GM18517 (cell line): Measurements from ENCODE around the gene TOLLIP.
"Not testable (repeated sequence)": the region's sequence is repeated elsewhere in the genome, so short reads cannot be mapped to it uniquely, and the experiment has no call there.

Source experiments
- ATAC-seq: cut with Tn5 transposase; IDR thresholded peaks from one replicate; pipeline ENCODE4 v1.9.1; 2021; ENCODE audit warnings: mild to moderate bottlenecking, moderate library complexity; ENCODE audit not compliant: unreplicated experiment

Gene TOLLIP

DNA sequence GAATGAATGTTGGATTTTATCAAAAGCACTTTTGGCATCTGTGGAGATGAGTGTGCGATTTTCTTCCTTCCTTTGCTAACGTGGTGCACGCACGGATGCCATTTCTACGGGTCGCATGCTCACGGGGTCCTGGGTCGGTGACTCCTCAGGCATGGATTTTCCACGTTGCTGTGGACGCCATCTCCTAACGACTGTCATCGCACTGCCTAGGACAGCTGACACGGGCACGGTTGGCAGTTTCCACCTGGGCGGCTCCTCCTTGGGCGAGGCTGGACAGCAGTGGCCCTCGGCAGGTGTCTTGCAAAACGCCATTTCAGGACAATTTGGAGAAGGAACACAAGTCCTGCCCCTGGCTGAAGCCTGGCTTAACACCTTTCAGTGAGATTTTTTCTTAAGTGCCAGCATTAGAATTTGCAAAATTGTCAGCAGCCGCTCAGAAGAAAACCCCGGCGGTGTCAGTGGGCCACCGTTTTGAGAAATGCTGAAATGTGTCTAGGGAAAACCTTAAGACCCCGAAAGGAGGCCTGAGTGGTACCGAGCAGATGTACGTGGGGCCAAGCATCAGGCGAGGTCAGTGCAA is 34.7 kb upstream of the TOLLIP start:
- no peak for ATAC-seq

DNA sequence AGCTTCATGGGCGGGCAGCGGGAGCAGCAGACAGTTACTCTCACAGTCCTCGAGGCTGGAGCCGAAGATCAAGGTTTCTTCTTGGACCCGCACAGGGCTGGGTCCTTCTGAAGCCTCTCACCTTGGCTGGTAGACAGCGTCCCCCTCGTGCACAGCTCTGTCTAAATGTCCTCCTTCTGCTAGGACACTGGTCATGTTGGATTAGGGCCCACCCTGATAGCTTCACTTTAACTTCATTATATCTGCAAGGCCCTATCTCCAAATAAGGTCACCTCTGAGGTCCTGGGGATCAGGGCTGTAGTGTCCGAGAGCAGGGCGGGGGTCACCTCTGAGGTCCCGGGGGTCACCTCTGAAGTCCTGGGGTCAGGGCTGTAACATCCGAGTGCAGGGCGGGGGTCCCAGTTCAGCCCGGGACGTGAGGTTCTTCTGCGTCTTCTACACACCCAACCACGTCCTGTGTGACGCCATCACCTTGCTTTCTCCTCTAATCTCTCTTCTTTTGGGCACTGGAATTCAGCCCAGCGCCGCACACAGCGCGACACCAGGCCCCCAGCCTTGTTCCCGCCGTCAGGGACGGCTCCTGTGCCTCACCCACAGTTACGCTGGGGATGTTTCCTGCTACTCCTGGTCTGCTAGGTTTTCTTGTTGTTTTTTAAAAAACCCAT is 34.1 kb upstream of the TOLLIP start:
- ATAC-seq = no peak

DNA sequence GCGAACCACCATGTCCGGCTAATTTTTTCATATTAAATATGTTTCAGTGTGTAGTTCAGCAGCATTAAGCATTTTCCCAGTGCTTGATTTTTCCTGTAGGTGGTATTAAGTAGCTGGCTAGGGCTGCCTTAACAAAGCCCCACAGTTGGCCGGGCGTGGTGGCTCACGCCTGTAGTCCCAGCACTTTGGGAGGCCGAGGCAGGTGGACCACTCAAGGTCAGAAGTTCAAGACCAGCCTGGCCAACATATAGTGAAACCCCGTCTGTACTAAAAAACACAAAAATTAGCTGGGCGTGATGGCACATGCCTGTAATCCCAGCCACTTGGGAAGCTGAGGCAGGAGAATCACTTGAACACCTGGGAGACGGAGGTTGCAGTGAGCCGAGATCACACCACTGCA is 33.5 kb upstream of the TOLLIP start:
- ATAC-seq = no peak

DNA sequence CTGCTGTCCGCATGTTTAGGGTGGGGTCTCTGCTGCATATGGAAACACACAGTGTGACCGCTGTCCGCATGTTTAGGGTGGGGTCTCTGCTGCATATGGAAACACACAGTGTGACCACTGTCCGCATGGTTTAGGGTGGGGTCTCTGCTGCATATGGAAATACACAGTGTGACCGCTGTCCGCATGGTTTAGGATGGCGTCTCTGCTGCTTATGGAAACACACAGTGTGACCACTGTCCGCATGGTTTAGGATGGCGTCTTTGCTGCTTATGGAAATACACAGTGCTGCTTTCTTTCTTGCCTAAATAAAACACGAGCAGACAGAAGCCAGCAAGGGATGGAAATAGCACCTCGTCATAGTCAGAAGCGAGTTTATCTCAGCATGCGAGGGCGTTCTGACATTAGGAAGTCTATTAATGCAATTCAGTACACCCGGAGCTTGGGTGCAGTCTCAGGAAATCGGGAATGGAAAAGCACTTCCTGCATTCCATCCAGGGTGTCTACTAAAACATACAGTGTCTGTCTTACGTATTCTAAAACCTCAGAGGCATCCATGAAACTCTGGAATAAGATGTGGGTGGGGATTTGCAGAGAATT is 32.6 kb upstream of the TOLLIP start:
- ATAC-seq = no peak

DNA sequence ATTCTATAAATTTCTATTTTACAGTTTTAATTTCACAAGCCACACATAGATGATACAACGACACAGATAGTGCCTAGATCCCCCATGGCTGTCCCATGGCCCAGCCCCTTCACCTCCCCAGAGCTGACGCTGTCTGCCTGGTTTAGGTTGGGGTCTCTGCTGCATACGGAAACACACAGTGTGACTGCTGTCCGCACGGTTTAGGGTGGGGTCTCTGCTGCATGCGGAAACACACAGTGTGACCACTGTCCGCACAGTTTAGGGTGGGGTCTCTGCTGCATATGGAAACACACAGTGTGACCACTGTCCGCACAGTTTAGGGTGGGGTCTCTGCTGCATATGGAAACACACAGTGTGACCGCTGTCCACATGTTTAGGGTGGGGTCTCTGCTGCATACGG is 31.8 kb upstream of the TOLLIP start:
- ATAC-seq = not testable (repeated sequence)

DNA sequence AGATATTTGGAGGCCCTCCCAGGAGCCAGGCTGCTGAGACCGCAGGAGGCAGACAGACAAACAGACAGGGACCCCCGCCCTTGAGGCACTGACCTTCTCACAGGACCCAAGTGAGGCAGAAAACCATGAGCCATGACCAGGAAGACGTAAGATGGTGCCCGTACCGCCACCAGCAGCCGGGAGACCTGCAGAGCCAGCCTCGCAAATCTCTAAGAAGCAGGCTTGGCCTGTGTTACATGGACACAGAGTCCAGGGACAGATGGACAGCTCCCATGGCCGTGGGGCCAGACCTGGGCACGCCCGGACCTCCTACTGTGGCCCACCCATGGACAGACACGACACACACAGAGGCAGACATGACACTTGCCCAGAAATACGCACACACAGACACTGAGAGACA is 30.7 kb upstream of the TOLLIP start:
- no peak for ATAC-seq

DNA sequence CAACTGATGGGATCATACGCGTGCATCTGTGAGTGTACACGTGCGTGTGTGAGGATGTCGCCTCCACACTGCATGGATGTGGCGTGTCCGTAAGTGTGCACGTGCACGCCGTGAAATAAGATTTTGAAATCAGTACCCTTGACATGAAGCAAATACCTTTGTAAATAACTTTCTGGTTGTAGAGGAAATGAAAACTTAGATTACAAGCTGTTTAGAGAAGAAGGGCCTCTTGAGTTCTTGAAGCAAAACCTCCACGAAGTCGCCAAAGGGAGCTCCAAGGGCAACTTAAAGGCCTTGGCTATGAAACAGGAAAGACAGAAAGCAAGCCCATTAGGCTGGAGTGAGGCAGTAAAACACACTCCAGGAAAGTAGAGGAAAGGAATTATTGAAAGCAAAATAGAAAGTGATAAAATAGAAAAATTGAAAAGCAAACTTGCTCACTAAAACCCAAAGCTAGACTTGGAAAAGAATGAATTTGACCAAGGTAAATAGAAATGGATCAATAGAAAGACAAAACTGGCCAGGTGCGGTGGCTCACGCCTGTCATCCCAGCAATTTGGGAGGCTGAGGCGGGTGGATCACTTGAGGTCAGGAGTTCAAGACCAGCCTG is 29.7 kb upstream of the TOLLIP start:
- ATAC-seq = no peak

DNA sequence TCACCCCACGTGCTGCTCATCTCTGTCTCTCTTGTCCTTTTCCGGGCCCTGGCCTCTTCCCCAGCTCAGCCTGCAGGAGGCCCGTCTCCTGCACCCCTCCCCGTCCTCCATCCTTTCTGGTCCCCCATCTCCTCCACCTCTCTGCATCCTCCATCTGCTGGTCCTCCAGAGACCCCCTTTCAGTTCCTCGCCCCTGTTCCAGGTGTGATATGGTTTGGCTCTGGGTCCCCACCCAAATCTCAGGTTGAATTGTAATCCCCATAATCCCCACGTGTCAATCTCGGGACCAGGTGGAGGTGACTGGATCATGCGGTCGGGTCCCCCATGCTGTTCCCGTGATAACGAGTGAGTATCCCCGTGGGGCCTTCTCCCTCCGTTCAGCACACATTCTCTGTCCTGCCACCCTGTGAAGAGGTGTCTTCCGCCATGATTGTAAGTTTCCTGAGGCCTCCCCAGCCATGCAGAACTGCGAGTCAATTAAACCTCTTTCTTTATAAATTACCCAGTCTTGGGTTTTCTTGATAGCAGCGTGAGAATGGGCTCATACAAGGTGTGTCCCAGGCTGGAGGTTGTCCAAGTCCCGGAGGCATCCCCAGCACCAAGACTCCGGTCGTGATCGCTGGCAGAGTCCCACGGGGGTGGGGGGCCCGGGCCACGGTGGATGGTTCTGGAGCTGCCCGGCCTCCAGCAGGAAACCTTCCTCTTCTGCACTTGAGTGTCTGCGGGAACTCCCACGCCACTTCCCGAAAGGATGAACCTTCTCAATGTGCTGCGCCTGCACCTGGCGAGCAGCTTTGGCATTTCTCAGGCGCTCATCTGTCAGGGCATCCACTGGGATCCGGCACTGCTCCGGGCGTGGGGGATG is 29.0 kb upstream of the TOLLIP start:
- ATAC-seq = no peak

DNA sequence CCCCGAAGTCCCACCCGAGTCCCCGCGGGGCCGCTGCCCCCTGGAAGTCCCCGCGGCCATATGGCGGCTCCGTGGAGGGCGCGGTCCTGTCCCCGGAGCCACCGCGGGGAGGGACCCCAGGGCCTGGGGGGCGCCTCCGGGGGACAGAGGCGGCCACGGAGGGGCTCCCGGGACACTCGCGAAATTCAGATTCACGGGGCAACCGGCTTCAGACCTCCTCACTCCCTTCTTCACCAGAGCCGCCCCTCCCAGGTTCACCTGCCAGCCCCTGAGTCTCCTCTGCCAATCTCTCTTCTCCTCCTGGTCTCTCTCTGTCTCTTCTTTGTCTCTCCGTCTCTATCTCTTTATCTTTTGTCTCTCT is 28.2 kb upstream of the TOLLIP start:
- no peak for ATAC-seq

DNA sequence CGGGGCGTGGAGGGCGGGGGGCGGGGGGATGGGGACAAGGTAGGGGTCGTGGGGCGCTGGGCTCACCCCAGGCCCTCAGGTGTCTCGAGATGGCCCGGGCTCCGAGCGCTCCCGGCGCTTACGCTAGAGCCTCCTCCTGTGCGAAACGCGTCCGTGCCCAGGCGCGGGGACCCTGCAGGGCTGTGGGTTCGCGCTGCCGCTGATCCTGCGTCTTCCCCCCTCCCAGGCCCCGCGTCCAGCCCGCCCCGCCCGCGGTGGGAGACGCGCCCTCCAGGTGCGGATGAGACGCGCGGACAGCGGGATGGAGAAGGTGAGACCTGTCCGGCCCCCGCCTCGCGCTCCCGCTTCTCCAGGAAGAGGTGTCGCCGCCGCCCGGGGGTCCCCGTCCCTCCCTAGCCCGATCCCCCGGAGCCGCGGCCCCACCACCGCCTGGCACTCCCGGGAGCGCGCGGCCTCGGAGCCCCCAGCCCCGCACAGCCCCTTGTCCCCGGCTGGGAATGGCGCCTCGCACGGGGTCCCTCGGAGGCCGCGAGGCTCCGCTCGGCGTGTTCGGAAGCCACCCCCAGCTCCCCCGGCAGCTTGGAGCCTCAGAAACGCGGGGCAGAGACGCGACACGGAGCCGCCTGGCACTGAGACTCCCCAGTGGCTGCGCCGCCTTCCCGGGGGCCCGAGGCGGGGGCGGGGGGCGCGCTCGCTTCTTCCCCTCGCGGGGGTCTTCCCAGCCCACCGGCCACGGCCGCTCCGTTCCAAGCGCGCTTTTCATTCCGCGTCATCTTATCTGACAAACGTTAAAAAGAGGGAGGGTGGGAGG is 27.6 kb upstream of the TOLLIP start:
- no peak for ATAC-seq

DNA sequence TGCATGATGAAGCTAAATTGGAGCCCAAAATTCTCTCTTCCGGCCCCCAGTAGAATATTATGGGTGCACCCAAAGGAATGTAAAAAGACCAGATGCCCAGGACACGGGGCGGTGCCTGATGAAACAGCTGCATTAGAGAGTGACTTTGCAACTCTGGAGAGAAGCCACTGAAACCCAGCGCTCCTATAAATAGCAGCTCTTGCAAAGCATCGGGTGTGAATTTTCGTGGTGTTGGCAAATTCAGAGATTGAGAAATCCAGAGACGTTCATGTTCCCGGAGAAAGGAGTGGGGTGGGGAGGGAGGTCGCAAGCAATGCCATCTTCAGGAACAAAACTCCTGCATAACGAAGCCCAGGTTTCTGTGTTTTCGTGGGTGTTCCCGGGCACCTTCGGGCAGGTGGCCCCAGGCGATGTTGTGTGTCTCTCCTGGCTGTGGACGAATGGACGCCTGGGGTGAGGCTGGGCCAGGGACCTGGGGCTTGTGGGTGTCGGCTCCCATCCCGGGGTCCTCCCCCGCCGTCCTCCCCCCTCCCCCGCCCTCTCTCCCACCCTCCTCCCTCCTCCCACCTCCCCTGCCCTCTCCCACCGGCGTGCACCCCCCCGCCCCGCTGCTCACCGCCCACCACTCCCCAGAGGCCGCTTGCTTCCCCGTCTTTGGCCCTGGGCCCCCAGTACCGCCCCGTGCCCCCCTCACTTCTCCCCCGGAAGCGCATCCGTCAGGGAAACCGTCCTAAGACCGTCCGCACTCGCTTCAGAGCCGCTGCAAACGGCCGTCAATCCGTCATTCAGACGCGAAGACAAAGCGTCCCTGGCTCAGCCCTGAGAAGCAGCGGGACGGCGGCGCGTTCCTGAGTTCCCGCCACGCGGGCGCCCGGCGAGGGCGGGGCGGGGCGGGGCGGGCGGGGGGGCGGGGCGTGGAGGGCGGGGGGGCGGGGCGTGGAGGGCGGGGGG is 26.7 kb upstream of the TOLLIP start:
- no peak for ATAC-seq

DNA sequence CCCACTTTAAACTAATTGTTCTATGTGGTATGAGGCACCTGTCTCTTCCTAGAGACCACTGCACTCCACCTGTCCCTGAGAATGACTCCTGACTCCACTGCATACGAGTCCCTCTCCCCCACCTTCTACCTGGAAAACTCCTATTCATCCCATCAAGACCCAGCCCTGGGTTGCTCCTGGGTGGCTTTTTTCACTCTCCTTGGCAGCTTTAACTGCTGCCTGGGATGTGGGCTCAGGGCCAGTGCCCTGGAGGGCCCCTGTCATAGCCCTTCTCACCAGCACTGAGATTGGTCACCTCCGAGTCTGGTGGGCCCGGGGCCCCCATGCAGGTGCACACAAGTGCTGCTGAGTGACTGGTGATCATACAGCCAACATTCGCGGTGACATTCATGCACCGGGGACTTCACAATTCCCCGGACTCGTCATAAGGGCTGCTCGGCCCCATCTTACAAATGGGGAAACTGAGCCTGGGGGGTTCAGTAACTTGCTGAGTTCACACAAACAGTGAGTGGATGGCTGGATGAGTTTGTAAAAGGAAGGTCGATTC is 25.9 kb upstream of the TOLLIP start:
- no peak for ATAC-seq

DNA sequence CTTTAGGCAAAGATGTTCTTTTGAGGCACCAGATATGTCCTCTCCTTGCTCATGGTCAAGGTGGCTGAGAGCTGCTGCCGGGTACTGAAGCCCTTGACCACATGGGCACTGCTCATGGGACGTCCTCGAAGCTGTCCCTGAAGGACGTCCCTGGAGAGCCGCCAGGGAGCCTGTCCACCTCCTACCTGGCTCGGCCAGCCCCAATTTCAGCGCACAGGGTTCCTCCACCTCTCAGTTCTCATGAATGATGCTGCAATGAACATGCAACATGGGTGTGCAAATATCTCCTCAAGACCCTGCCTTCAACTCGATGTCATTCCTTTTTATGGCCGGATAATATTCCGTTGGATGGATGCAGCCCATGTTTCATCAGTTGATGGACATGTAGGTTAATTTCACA is 24.4 kb upstream of the TOLLIP start:
- ATAC-seq = no peak

DNA sequence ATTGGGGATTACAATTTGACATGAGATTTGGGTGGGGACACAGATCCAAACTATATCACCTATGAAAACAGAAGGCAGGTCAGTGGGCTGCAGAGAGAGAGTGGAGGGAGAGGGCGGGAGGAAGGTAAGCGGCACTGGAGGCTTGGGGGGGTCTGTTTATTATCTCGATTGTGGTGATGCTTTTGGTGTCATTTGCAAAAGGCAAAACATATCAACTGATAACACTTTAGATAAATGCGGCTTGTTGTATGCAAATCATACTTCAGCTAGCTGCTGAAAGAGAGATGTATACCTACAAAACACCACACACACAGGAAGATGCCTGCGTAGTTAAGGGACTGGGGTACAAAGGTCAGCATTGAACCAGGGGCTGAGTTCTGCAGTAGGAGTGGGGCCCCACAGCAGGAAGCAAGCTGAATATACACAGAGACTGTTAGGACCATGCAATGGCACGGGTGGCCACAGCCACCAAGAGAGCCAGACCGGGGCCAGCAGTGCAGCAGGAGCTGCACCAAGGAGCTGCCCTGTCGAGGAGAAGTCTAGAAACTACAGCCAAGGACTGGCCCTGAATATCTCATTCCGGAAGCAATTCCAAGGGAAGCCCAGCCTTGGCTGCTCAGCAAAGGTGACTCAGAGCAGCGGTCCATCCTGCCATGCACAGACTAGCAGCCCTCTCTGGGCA is 23.8 kb upstream of the TOLLIP start:
- ATAC-seq = no peak

DNA sequence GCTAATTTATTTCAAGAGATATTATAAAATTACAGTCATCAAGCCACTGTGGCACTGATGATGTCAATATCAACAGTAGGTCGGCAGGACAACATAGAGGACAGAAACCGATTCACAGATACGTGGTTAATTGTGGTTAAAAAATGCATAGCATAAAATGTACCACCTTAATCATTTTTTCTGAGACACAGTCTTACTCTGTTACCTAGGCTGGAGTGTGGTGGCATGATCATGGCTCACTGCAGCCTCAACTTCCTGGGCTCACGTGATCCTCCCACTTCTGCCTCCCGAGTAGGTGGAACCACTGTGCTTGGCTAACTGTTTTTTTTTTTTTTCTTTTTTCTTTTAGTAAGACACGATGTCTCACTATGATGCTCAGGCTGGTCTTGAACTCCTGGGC is 21.0 kb upstream of the TOLLIP start:
- ATAC-seq = no peak

DNA sequence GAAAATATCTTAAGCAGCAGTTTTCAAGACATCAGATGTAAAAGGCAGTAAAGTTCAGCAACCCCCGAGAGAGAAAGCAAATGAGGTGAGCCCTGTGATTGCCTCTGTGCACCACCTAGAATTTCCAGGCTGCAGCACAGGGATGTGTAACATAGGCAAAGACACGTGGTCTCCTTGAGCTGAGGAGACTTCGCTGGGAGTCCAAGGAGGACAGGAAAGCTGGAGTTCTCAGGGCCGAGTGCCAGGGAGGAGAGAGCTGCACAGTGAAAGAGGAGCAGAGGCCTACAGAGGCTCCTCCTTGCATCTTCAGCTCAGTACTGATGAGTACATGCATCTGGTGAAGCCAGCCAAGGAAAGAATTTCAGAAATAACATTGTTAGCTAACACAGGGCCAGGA is 17.6 kb upstream of the TOLLIP start:
- no peak for ATAC-seq

DNA sequence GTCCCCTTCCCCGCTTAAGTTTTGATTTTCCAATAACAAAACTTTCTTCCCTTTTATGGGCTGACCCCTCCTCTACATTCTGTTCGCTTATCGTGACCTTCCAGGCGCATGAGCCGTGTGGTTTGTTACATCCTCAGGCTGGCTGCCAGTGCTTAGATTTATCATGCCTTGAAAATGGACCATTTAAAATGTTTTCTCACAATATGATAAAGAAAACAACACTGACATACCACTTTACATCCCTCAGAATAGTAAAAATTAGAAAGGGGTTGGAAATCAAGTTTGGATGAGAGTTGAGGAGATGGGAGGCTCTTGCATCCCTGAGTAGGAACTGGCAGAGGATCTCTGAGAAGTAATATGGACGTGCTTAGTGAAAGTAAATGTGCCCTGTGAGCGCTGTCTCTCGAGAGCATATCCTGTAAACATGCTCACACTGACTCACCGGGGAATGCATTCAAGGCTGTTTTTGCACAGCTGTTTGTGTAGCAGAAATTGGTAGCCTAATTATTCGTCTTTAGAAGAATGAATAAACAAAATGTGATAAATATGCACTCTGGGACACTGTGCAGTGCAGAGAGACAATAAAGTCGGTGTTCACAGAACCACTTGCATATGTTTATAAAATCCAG is 17.1 kb upstream of the TOLLIP start:
- no peak for ATAC-seq

DNA sequence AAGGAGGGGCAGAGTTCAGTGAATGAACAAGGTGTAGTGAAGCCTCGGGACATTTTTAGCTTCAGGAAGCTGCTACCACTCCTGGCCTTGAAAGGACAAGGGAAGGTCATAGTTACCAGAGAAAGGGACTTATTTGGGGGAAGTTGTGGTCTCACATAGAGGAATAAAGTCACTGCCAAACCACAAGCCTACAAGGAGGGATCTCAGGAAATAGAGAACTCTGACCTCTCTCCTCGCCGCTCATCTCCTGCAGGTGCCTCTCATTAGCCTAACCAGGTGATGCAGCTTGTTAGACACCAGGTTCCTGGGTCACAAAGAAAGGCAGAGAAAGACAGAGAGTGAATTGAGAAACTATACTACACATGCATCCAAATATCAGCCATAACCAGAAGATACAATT is 14.3 kb upstream of the TOLLIP start:
- ATAC-seq = no peak
